GM12878 (cell line): ENCODE measurements around the gene KCNMB2.

Experiments used
- BHLHE40 ChIP-seq, 2 experiments: fragments of 450-650 bp in 1 of 2; IDR thresholded peaks; 2 replicates each; pipeline ENCODE4 v1.6.1; 2011 to 2017; ENCODE audit warnings: low read depth in 2 of 2, borderline replicate concordance in 1 of 2, improper control_type of control experiment in 1 of 2, low read length in 1 of 2, mild to moderate bottlenecking in 1 of 2
- CTCF ChIP-seq, 3 experiments: IDR thresholded peaks in 2 of 3; conservative IDR thresholded peaks in 1 of 3; 2 replicates each; pipeline ENCODE4 v1.5.1; 2011; ENCODE audit warnings: low read depth in 3 of 3, low read length in 3 of 3, mild to moderate bottlenecking in 3 of 3, control low read depth in 2 of 3, moderate library complexity in 2 of 3, inconsistent platforms in 1 of 3, mixed read lengths in 1 of 3; ENCODE audit not compliant: control insufficient read depth in 2 of 3, insufficient read depth in 1 of 3; ENCODE audit errors: extremely low read depth in 1 of 3
- KAT2A ChIP-seq: conservative IDR thresholded peaks from 2 replicates; pipeline ENCODE4 v1.6.1; 2011; ENCODE audit warnings: low read depth, low read length; ENCODE audit not compliant: control insufficient read depth
- MTA3 ChIP-seq: IDR thresholded peaks from 2 replicates; pipeline ENCODE4 v1.6.1; 2012; ENCODE audit warnings: low read length, inconsistent platforms, borderline replicate concordance
- NFYB ChIP-seq: IDR thresholded peaks from 2 replicates; pipeline ENCODE4 v1.6.1; 2011; ENCODE audit warnings: low read depth, mild to moderate bottlenecking, low read length, improper control_type of control experiment, moderate library complexity; ENCODE audit not compliant: insufficient read depth
- NR2C2 ChIP-seq: IDR thresholded peaks from 2 replicates; pipeline ENCODE4 v1.6.1; 2011; ENCODE audit warnings: borderline replicate concordance, low read depth; ENCODE audit not compliant: control insufficient read depth, insufficient read length

- TF ChIP-seq KAT2A (no peak), CTCF (IDR thresholded peaks at IDR 0.05 in 2 of 3, conservative IDR thresholded peaks at IDR 0.05 in 1 of 3; ENCODE audit: control insufficient read depth in 2 of 3, extremely low read depth in 1 of 3, insufficient read depth in 1 of 3, low read depth in 3 of 3, low read length in 3 of 3) (no peak), NR2C2 (no peak), BHLHE40 (IDR thresholded peaks at IDR 0.05; ENCODE audit: borderline replicate concordance in 1 of 2, low read depth in 2 of 2, low read length in 1 of 2) (no peak), NFYB (no peak), MTA3 (no peak)
Measured at GRCh38 chr3:178772746-178773145, 236.5 kb downstream of the KCNMB2 start.
